ENCODE results near the gene PEAK1.
A peak's percentile ranks its signal among the peaks of the same experiment; 100 is the strongest.

Gene PEAK1, protein sequence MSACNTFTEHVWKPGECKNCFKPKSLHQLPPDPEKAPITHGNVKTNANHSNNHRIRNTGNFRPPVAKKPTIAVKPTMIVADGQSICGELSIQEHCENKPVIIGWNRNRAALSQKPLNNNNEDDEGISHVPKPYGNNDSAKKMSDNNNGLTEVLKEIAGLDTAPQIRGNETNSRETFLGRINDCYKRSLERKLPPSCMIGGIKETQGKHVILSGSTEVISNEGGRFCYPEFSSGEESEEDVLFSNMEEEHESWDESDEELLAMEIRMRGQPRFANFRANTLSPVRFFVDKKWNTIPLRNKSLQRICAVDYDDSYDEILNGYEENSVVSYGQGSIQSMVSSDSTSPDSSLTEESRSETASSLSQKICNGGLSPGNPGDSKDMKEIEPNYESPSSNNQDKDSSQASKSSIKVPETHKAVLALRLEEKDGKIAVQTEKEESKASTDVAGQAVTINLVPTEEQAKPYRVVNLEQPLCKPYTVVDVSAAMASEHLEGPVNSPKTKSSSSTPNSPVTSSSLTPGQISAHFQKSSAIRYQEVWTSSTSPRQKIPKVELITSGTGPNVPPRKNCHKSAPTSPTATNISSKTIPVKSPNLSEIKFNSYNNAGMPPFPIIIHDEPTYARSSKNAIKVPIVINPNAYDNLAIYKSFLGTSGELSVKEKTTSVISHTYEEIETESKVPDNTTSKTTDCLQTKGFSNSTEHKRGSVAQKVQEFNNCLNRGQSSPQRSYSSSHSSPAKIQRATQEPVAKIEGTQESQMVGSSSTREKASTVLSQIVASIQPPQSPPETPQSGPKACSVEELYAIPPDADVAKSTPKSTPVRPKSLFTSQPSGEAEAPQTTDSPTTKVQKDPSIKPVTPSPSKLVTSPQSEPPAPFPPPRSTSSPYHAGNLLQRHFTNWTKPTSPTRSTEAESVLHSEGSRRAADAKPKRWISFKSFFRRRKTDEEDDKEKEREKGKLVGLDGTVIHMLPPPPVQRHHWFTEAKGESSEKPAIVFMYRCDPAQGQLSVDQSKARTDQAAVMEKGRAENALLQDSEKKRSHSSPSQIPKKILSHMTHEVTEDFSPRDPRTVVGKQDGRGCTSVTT (N-terminal part only)
- 31.9 to 37.5 (median 34.5) reads per million in 4 experiments for total RNA-seq

DNA sequence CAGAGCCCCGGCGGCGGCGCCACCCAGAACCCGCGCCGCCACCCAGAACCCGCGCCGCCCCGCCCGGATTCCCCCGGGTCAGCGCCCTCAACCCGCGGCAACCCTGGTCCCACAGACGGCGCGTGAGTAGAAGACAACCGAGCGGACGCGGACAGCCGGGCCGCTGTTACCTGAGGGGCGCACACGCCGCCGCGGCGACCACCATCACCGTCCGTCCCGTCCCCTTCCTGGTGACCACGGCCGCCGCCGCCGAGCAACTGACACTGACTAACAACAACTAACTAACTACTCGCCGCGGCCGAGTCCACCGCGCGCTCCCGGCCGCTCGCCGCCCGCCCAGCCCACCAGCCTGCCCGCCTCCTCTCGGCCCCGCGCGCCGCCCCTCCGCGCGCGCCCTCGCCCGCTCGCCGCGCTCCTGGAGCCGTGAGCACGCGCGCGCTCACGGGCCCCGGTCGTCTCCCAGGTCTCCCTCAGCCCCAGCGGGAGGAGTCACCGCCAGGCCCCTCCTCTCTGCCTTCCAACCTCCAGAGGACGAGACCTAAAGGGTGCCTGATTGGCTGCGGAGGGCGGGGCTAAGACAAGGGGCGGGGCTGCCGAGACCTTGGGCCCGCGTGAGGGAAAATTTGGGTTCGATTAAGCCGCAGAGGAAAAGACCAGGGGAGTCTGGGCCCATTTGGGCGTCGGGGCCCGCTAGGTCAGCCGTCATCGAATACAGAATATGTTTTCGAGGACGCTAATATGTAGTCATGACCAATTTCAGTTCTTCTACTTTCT lies at the start of gene PEAK1:
TSS of gene PEAK1 (minus strand) at position 269 of the 774 bp plus-strand sequence. CDS start 238,178 bp downstream, outside the sequence.
- peak; percentile 99 for DNase-seq

DNA sequence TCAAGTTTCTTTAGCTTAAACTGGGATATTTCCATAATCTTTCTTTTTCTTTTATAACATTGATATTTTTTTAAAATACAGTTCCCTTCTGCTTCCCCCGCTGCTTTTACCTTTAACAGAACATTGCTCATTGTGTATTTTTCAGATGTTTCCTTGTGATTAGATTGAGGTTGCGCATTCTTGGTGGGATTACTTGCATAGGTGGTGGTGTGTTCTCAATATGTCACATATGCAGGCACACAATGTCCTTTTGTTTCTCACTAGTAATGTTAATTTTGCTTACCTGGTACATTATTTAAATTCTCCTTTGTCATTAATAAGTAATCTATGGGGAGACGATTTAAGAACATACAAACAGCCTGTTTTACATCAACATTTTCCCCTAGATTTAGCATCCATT lies 49.0 kb upstream of the PEAK1 start:
- no peak for DNase-seq

DNA sequence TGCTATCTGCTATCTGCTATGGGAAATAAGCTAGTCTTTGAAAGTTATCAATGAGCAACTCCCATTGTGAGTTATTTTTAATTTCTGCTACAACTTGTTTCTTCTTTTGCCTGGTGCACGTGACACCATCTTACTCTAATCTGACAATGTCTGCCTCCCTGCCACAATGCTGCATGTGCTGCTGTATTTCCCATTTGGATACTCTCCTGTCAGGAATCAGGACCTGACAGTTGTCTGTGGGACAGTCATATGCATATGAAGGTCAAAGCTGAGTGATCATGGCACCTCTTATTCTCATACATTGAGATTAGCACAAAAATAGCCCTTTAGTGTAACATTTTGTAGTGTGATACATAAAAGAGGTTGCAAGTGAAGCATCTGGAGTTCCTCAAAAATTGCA lies 46.6 kb upstream of the PEAK1 start:
- DNase-seq: no peak

DNA sequence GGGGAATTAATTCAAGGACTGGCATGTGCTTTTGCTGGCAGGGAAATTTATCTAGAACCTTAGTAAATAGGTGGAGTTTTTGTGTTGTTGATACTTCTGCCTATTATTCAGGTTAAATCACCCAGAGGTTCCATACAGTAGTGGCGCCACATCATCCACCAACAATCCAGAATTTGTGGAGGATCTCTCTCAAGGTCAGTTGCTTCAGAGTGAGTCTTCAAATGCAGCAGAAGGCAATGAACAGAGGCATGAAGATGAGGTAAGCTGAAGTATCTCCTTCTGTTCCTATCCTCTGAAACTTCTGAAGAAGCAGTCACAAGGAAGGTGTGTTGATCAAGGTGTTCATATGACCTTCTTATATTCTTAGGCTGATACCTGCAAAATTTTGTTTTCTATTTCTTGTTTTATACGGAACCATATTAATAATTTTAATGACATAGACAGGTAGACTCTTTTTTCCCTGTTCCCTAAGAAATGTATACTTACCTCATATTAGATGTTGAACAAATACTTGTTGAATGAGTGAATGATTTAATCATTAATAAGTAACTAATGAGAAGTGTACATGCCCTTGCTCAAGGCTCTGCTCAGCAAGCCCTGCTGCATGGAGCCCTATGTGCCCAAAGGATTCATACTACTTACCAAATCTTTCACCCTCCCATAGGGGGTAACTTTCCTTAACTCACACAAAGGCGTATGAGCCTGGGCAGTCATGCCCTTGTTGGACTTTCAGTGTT lies 44.4 kb upstream of the PEAK1 start:
- no peak for DNase-seq

DNA sequence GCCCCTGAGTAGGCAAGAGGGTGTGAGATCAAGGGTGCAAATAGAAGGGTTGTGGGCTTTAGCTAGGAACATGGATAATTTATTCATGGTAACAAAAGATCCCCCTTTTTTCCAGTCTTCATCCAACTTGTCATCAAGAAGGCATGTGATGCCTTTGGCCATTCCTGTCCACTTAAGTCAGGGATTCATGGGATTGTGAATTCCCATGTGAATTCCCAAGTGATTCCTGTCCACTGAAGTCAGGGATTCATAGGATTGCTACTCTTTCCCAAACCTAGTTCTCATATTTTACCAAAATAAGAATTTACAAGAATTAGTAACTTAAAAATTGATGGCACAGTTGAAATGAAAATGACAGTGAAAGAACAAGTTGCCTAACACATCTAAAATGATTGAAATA lies 41.6 kb upstream of the PEAK1 start:
- no peak for DNase-seq

DNA sequence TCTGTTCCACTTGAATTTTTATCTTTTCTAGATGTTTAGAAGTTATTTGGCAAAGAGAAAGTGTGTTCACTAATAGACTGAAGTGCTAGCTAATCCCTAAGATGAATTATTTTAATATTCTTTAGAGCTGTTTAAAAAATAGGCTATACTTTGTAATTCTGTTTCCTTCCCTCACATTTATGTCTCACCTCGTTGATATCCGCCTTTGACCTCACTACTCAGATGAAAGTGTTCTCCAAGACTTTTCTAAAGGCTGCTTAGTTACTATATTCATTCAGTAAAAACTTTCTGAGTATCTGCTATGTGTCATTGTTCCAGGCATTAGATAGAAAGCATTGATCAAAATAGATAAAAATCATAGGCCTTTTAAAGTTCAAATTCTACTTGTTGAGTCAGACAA lies 39.1 kb upstream of the PEAK1 start:
- DNase-seq: no peak

DNA sequence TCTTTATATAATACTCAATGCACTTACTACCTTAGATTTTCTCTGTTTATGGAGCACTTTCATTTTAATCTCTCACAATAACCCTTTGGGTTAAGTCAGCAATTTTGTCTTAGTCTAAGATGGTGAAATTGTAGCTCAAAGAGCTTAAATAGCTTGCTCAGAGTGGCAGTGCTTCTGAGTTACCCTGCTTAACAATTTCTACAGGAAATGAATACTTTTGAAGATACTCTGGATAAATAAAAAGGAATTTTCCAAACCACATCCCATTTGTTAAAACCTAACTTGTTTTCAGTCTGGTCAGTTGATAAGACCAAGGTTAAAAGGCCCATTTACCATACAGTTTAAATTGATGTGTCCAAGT lies 38.0 kb upstream of the PEAK1 start:
- DNase-seq: no peak

DNA sequence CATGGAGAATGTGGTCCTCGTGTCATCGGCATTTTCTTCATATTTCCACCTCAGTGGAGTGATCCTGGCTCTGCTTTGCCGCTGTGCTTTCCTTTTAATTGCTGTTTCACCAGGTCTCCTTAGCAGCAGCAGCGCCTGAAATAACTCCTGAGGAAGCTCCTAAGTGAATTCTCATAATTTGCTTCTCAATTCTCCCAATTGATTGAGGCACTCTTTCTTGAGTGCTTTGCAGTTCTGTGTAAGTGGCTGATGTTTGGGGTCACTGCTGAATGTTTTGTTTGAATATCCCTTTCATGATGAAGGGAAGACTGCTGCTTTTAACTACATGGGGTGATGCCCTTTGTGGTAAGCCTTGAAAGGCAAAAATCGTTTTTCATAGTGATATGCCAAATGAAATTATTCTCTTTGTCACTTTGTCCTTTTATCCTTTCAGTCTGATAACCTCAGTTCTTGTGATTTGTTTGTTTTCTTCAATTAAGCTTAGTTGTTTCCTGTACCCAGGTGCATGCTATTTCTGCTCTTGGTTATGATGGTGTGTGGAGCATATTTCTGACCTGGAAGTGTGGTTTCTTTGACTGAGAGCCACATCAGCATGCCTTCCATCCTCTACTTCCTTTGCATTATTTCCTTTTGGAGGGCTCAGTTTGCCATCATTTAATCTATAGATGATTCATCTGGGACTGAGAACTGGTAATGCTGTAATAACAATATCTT lies 37.4 kb upstream of the PEAK1 start:
- no peak for DNase-seq

DNA sequence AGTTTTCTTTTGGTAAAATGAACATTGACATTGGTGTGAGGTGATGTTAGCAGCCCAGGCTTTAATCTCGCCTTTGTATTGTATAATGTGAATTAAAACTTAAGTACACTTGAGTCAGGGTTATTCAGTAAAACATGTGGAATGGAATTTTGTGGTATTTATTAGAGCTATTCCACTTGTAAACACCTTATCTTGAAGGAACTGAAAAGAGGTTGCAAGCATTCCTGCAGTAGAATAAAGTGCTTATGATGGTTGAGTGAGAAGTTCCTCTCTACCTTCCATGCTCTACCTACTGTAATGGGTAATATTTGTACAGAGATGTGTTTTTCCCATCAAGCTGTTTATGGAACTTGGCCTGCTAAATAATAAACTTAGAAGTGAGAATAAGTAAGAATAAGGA lies 36.8 kb upstream of the PEAK1 start:
- no peak for DNase-seq

DNA sequence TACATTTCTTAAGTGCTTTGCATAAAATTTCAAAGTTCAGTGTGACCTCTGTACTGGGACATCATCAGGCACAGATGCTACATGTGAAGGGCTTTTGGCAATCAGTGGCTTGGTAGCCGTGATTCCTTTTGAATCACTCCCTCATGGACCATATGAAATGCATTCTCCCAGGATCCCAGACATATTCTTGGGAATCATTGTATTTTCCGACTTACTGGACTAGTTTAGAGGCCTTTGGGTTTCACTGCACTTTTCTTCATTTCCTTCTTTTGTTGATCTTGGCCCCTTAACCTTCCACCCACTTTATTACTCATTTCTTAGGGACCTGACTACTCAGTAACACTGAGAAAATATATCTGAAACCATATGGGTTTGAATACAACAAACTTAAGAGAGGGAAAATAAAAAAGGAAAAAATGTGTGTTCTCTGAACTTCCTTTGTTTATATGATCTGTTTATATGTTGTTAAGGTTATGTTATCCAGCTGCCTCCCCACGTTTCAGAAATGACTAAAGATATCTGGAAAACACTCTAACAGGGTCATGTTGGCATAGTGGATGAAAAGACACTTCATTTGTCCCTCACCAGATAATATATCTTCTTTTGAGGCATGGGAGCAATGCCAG lies 35.9 kb upstream of the PEAK1 start:
- DNase-seq: no peak

DNA sequence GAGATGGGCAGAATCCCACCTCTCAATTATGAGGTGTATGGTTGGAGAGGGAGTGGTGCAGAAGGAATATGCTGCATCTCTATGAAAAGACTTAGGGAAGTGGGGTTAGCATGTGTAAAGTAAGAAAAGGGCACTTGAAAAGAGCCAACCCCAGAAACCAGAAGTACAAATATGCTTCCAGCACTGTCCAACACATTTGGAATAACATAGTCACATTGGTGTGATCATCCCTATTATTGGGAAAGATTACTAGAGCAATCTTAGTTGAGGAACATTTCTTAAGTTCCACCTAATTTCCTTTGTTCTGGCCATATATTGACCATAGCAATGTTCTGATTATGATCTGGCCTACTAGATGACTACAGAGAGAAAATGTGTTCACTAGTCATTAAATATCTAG lies 35.0 kb upstream of the PEAK1 start:
- no peak for DNase-seq

DNA sequence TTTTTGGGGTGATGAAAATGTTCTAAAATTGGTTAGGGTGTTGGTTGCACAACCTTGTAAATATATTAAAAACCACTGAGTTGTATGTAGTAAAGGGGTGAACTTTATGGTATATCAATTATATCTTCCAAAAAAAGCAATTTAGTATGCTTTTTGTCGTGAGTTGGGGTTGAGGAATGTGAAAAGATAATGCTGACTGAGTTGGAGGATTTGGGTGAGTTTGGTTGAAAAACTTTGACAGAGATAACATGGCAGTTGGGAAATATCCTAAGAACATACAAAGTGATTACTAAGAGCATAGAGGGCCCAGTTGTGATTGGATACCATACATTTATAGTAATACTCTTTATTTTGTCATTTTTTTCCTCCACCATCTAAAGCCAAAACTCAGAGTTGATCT lies 34.4 kb upstream of the PEAK1 start:
- no peak for DNase-seq

DNA sequence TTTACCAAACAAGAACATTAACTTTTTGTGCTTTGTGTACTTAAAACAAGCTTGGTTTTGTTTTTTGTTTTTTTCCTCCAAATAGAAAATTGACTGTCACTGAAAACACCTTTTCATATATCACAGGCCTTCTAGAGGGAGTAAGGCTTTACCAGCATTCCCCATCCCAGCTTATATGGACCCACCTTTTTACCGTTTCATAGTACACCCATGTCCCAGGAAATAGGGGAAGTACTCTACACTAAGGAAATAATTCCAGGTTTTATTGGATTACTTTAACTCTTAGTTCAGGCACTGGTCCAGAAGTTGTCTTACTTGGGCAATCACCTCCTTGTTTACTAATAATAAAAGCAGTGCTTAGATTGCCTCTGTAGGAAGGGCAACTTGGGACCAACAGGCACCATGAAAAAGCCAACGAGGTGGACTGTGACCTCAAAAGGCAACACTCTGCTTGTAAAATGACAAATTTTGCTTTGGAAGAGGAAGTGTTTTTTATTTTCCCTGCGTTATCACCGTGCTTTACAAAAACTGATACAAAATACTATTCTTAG lies 27.0 kb upstream of the PEAK1 start:
- DNase-seq: no peak

DNA sequence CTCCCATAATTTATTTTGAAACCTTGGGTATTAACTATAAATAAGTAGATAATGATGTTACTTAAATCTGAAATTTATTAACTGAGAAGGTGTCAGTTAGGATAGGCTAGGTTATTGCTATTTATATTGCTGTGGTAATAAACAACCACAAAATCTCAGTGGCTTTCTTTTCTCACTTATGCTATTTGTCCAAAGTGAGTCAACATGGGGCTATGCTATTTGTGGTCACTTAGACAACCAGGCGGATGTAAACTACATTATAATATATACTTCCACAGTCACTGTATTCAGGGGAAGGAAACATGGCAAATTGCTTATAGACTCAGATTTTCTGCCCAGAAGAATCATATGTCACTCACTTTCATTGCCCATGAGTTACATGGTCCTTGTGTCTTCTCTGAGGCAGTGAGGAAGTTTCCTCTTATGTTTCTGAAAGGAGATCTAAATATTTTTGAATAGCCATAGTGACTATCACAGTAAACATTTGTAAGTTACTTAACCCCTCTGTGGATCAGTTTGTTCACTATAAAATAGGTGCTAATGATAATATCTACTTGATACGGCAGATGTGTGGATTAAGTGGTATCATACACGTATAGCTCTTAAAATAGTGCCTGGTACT lies 20.6 kb upstream of the PEAK1 start:
- DNase-seq: no peak

DNA sequence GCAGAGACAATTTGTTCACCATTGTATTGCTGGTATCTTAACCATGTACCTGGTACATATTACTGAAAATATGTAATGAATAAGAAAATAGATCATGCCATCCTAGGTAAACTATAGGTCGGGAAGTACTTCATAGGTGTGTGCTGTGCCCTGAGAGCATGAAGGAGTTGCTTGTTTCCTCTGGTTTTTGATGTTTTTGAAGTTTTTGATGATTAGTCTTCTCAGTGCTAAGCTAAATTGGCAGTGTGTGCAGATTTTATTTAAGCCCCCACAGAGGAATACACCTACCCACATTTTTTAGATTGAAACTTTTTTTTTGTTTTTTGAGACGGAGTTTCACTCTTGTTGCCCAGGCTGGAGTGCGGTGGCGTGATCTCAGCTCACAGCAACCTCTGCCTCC lies 17.4 kb upstream of the PEAK1 start:
- DNase-seq: no peak

DNA sequence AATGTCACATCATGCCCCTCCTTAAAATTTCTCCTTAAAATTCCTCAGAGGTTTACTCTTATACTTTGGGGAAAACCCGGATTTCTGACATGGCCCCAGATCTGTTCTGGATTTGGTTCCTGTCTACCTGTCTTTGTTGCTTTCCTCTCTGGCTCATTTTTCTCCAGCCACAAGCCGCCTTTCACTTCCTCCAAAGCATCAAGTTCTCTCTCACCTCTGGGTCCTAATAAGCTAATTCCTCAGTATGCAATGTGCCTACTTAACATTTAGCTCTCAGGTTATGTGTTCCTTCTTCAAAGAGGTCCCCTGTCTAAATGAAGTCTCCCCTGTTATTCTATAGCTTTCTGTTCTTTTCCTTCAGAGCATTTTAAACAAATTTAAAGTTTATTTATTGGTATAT lies 16.9 kb upstream of the PEAK1 start:
- no peak for DNase-seq

DNA sequence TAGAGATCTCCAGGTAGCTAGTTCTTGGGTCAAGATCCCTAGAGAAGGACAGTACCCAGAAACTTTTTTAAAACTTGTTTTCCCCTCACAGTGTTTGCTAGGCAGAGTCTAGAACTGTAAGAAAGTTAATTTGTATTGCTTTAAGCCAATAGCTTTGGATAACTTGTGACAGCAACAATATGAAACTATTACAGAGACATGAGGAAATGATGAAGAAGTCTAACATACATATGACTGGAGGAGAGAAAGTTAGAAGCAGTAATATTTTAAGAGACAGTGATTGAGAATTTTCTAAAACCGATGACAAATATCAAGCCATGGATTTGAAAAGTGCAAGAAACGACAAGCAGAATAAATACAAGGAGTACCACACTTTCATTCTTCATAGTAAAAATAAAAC lies 10.7 kb upstream of the PEAK1 start:
- DNase-seq: no peak

DNA sequence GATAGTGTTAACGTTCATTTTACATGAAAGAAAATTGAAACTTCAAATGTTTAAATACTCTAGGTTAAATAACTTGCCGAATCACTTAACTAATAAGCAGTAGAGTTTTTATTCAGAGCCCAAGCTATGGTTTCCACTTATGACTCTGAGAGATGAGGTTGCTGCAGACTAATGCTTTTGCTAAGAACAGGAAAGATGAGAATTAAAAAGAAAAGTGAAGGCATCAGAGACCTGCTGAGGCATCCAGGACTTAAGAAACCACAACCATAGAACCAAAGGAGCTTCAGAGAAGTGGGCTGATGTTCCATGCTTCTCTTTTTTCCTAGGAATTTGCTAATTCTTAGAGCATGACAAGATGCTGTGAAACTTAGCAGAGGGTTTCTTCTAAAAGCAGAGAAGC lies 10.3 kb upstream of the PEAK1 start:
- DNase-seq: no peak

DNA sequence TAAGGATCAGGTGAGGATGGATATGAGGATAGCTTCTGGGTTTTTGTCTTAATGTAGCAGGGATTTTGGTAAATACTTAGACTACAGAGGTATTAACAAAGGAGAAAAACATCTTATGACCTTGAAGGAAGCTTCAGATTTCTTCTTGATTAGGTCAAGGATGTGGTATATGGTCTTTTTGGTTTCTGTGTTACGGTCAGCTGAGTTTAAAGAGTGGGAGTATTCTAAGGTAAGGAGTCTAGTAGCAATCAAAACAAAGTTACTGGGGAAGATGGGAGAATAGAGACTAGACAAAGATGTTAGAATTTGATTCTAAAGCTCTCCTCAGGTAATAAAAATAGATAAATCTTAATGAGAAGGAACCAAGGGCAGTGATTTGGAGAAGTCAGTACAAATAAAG lies 7.0 kb upstream of the PEAK1 start:
- no peak for DNase-seq

DNA sequence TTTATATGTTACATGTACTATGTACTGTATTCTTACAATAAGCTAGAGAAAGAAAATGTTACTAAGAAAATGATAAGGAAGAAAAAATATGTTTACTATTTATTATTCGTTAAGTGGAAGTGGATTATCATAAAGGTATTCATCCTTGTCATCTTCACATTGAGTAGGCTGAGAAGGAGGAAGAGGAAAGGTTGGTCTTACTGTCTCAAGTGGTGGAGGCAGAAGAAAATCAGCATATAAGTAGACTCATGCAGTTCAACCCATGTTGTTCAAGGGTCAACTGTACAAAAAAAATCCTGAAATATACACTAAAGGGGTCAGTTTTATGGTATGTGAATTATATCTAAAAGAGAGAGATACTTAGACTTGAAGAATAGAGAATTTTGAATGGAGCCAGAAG lies 6.5 kb upstream of the PEAK1 start:
- DNase-seq: no peak
